Measurements from ENCODE around the gene COX6A2. TPM values are rescaled to one million over a fixed set of nuclear protein-coding genes. Genes with fewer than 3 reads are reported as not detected.

Gene COX6A2
- total RNA-seq, 2 donors from 2014 or later: not detected

DNA sequence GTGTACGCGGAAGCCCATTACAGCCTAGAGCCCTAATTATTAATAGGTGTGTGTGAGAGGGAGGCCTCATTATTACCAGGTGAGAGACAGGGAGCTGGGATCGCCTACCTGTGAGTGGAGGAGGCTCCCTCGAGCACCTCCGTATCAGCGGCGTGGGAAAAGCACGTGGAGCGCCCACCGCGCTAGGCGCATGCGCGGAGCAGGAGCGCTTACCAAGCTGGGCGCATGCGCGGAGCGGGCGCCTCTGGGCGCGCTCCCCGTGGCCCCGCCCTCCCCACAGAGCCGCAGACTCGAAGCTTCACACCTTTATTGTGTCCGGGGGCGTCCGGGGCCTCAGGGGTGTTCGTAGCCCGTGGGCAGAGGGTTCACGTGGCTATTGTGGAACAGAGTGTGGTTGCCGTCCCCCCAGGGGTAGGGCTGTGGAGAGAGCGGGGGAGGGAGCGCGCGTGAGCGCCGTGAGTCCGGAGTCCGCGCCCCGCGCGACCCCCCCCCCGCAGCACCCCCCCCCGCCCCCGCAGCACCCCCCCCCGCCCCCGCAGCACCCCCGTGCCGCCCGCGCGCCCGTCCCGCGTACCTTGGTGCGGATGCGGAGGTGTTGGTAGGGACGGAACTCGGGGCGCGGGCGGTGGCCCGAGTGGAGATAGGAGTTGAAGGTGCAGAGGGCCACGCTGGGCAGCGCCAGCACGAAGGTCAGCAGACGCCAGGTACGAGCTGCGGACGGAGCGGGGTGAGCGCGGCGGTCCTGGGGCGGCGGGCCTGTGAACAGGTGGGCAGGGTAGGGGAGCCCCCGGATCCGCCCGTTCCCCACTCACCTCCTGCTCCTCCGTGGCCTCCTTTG lies 500 bp downstream of the COX6A2 start:
- H3K27ac ChIP-seq: no peak overlapping the region
- H3K4me1 ChIP-seq: no peaks in the 10 kb centered on the region
- H3K9ac ChIP-seq (ENCODE audit: low read depth in 2 of 2, low read length in 2 of 2): no peak overlapping the region
- H3K27me3 ChIP-seq: no peaks in the 10 kb centered on the region
- H3K4me3 ChIP-seq: peak overlapping the region; percentile 27
- TF ChIP-seq, protein P1, sequence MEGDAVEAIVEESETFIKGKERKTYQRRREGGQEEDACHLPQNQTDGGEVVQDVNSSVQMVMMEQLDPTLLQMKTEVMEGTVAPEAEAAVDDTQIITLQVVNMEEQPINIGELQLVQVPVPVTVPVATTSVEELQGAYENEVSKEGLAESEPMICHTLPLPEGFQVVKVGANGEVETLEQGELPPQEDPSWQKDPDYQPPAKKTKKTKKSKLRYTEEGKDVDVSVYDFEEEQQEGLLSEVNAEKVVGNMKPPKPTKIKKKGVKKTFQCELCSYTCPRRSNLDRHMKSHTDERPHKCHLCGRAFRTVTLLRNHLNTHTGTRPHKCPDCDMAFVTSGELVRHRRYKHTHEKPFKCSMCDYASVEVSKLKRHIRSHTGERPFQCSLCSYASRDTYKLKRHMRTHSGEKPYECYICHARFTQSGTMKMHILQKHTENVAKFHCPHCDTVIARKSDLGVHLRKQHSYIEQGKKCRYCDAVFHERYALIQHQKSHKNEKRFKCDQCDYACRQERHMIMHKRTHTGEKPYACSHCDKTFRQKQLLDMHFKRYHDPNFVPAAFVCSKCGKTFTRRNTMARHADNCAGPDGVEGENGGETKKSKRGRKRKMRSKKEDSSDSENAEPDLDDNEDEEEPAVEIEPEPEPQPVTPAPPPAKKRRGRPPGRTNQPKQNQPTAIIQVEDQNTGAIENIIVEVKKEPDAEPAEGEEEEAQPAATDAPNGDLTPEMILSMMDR (IDR thresholded peaks at IDR 0.05): no peak
- no peaks in the 10 kb centered on the region for H3K36me3 ChIP-seq
- no peaks in the 10 kb centered on the region for H3K9me3 ChIP-seq
- peak; percentile 47 for DNase-seq
- intact Hi-C loops (cut with DNase I): no loop called here

DNA sequence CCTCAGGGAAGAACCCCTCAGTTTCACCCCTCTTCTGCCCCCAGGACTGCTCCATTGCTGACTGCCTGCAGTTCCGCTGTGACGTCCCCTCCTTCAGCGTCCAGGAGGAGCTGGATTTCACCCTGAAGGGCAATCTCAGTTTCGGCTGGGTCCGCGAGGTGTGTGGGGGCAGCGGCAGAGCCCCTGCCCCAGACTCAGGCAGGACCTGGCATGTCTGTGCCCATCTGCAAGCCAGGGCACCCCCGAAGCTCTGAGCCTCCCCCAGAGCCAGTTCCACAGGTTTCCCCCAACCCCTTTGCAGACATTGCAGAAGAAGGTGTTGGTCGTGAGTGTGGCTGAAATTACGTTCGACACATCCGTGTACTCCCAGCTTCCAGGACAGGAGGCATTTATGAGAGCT lies 4.4 kb downstream of the COX6A2 start:
- H3K36me3 ChIP-seq: no peaks in the 10 kb centered on the region
- intact Hi-C loops (cut with DNase I): no loop called here
- H3K27ac ChIP-seq: no peak overlapping the region
- no peaks in the 10 kb centered on the region for H3K9me3 ChIP-seq
- DNase-seq: no peak
- no peaks in the 10 kb centered on the region for H3K4me1 ChIP-seq
- TF ChIP-seq, protein P1 (IDR thresholded peaks at IDR 0.05): no peak
- no peak overlapping the region for H3K4me3 ChIP-seq
- no peak overlapping the region for H3K9ac ChIP-seq (ENCODE audit: low read depth in 2 of 2, low read length in 2 of 2)
- no peaks in the 10 kb centered on the region for H3K27me3 ChIP-seq

DNA sequence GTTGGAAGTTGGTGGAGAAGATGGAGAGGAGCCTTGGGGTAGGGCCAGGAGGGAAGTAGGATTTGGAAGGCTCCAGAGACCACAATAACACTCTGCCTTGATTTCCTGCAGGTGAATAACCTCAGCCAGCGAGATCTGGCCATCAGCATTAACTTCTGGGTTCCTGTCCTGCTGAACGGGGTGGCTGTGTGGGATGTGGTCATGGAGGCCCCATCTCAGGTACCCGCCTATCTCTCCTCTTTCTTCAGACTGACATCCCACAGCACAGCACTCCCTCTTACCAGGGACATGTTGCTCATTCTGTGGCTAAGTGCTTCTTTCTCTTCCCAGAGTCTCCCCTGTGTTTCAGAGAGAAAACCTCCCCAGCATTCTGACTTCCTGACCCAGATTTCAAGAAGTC lies 4.9 kb downstream of the COX6A2 start:
- TF ChIP-seq, protein P1 (IDR thresholded peaks at IDR 0.05): no peak
- H3K36me3 ChIP-seq: no peaks in the 10 kb centered on the region
- H3K27me3 ChIP-seq: no peaks in the 10 kb centered on the region
- no peaks in the 10 kb centered on the region for H3K4me1 ChIP-seq
- no peak overlapping the region for H3K9ac ChIP-seq (ENCODE audit: low read depth in 2 of 2, low read length in 2 of 2)
- no peaks in the 10 kb centered on the region for H3K9me3 ChIP-seq
- intact Hi-C loops (cut with DNase I): no loop called here
- no peak overlapping the region for H3K4me3 ChIP-seq
- H3K27ac ChIP-seq: no peak overlapping the region
- no peak for DNase-seq

DNA sequence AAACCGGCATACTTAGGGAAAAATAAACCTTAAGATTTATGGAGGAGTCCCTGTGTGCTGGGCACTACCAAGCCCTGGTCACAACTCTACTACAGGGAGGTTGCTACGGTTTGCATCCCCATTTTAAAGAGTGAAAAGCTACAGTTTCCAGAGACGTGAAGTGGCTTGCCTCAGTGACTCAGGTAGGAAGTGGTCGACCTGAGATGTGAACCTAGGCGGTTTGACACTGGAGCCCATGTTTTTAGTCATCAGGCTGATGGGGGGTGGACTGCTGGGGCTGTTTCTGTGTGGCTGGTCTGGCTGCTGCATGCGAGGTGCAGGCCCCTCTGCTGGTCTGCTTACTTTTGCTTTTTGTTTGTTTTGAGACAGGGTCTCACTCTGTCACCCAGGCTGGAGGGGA lies 6.6 kb downstream of the COX6A2 start:
- Histone ChIP-seq H3K36me3 (no peaks in the 10 kb centered on the region), H3K27me3 (no peaks in the 10 kb centered on the region), H3K4me3 (no peak overlapping the region), H3K9me3 (no peaks in the 10 kb centered on the region), H3K27ac (no peak overlapping the region), H3K4me1 (no peaks in the 10 kb centered on the region), H3K9ac (ENCODE audit: low read depth in 2 of 2, low read length in 2 of 2) (no peak overlapping the region)
- no peak for DNase-seq
- intact Hi-C loops (cut with DNase I): no loop called here
- TF ChIP-seq, protein P1 (IDR thresholded peaks at IDR 0.05): no peak

DNA sequence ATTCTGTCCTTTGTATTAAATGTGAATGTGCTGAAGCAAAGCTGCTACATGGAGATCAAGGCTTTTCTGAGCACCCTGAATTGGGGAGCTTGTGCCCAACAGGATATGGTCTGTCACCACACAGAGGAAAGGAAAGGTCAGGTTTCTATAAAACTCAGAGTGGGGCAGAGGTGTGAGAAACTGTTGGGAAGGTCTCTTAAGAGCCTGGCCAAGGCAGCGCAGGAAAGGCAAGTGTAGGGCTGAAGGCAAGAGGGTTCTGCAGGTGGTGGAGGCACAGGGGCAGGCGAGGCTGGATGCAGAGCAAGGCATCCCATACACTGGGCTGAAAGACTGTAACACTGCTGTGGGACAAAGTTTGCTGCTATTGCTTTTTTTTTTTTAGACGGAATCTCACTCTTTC lies 8.1 kb downstream of the COX6A2 start:
- Histone ChIP-seq H3K27me3 (no peaks in the 10 kb centered on the region), H3K4me1 (no peaks in the 10 kb centered on the region), H3K27ac (no peak overlapping the region), H3K9me3 (no peaks in the 10 kb centered on the region), H3K9ac (ENCODE audit: low read depth in 2 of 2, low read length in 2 of 2) (no peak overlapping the region), H3K36me3 (no peaks in the 10 kb centered on the region), H3K4me3 (no peak overlapping the region)
- DNase-seq: no peak
- intact Hi-C loops (cut with DNase I): no loop called here
- TF ChIP-seq, protein P1 (IDR thresholded peaks at IDR 0.05): no peak
